Fibroblast of lung (primary cell): ENCODE data around the gene MANEA.

Experiments used
- EZH2 ChIP-seq: IDR thresholded peaks from 2 replicates; pipeline ENCODE4 v1.5.1; 2012; ENCODE audit warnings: low read length, control low read depth, mild to moderate bottlenecking; ENCODE audit errors: missing control alignments
- TF ChIP-seq, protein P1 (sequence below), 2 donors: IDR thresholded peaks in 1 of 2; conservative IDR thresholded peaks in 1 of 2; 1 replicate in 1 of 2; 2 replicates in 1 of 2; pipeline ENCODE4 v1.5.1; 2011 to 2012; ENCODE audit warnings: low read length in 2 of 2, control low read depth in 1 of 2, inconsistent platforms in 1 of 2, low read depth in 1 of 2, mild to moderate bottlenecking in 1 of 2

DNA sequence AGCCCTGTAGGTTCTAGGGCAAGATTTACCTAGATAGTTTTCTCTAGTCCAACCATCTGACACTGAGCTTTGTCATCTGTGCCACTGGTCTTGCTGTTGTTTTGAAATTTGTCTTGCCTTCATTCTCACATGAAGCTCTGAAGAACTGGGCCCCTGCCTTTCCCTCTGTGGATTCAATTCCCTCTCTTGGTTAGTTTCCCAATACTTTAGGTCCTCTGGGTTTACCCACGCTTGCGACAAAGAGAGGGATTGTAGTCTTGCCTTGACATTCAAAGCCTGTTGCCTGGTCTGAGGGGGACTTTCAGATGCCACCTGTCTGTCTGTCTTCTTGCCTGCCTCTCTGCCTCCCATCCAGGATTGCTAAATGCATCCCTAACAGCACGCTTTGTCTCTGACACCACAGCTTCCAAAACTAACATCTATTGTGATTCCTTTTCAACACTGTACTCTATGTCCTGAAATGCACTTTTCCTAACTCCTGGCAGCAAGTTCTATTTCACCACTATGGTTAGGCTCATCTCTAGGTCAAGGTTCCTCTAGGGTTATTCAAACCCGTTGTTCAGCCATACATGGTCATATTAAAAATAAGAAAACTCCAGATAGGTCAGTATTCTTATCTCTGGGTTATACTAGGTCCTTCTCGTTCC, 25.5 kb upstream of the MANEA start:
- TF ChIP-seq, protein P1, sequence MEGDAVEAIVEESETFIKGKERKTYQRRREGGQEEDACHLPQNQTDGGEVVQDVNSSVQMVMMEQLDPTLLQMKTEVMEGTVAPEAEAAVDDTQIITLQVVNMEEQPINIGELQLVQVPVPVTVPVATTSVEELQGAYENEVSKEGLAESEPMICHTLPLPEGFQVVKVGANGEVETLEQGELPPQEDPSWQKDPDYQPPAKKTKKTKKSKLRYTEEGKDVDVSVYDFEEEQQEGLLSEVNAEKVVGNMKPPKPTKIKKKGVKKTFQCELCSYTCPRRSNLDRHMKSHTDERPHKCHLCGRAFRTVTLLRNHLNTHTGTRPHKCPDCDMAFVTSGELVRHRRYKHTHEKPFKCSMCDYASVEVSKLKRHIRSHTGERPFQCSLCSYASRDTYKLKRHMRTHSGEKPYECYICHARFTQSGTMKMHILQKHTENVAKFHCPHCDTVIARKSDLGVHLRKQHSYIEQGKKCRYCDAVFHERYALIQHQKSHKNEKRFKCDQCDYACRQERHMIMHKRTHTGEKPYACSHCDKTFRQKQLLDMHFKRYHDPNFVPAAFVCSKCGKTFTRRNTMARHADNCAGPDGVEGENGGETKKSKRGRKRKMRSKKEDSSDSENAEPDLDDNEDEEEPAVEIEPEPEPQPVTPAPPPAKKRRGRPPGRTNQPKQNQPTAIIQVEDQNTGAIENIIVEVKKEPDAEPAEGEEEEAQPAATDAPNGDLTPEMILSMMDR (conservative IDR thresholded peaks at IDR 0.05 in 1 of 2, IDR thresholded peaks at IDR 0.05 in 1 of 2; ENCODE audit: low read depth in 1 of 2, low read length in 2 of 2), result no peak
- no peak for TF ChIP-seq EZH2
